Fibroblast of skin of scalp (primary cell): ENCODE data around the gene NDUFV1.

Experiments
- DNase-seq: peaks from one replicate; pipeline ENCODE4 v3.0.0-alpha.2; 2013

Gene NDUFV1

DNA sequence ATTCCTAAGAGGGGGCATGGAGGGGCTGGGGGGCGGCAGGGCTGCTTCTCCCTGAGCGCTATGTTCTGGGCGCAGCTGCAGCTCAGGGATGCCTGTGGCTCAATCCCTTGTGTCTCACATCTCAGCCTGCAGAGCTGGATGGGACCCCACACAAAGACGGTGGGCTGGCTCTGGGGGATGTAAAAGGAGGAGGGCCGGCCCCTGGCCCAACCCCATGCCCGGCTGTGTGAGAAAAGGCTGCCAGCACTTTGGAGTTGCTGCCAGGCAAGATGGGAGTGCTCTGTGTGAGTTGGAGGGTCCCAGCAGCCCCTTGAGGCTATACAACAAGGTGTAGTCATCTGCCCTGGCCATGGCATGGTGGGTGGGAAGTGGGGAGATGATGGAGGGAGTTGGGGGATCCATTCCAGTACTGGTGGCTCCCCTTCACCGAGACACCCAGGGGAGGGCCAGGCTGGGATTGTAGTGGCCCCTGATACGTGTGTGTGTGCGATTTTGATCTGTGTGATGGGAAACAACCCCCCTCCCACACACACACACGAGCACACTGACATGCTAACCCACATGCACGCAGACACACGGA lies 34.1 kb downstream of the NDUFV1 start:
- DNase-seq = no peak

DNA sequence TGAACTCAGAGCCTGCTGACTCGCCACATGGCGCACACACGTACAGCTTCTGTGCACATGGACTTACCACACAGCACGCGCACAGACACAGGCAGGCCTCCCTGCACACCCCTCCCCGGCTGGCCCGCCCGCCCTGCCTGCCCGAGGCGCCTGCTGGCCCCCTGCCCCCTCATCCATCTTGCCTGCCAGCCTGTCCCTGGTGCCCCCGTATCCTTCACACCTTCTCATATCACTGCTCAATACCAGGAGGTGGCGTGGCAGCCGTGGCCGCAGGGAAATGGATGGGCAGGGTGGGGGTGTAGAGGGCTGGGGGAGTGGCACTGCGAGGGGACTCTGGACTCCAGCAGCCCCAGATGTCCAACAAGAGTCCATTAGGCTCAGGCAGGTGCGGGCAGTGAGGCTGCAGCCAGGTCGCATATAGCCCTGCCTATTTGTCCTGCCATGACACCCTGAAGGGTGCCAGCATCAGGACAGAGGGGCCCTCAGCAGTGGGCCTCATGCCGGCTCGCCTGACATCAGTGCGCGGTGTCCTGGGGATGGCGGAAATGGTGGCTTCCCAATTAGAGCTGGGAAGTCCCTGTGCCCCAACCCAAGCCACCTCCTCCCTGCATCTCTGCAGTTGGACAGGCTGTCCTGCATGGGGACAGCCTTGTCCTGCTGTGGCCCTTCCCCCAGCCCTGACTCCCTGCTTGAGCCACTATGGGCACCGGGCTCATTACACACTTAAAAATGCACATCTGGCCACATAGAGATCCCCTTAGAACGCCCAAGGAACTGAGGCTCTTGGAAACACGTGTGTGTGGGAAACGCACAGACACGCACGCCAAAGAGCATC lies 34.8 kb downstream of the NDUFV1 start:
- DNase-seq = no peak

DNA sequence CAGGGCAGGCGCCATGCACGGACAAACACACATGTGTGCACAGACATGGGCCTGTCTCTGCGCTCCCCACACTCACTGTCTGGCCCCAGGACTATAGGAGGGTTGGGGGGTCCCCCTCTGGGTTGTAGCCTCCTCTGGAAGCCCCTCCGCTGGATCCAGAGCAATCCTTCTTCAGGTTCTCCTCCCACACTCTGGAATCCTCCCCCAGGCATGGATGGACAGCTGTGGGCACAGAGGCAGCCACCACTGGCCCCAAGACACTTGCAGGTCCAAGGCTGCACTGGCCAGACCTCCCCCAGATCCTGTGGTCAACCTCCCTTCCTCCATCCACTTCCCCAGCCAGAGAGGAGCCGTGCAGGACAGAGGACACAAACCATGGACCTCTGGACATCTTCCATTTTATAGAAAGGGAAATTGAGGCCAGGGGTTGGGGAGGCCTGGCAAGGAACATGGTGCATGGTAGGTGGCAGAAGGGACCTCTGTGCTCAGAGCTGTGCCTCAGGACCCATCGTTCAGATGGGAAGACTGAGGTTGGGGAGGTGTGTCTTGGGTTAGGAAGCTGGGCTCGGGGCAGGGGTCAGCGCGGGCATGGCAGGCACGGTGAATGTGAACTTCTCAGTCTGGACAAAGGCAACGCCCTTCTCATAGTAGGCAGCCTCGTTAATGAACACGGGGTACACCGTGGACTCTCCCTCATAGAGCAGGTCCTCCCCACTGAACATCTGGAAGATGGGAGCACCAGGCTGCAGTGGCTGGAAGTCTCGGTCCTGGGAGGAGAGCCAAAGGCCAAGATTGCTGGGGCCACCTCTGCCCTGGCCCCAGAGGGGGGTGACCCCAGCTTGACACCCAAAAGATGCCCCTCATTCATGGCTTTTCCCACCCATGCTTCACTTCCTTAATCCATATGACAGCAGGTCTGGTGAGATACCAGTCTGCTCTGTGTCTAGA lies 35.7 kb downstream of the NDUFV1 start:
- no peak for DNase-seq

DNA sequence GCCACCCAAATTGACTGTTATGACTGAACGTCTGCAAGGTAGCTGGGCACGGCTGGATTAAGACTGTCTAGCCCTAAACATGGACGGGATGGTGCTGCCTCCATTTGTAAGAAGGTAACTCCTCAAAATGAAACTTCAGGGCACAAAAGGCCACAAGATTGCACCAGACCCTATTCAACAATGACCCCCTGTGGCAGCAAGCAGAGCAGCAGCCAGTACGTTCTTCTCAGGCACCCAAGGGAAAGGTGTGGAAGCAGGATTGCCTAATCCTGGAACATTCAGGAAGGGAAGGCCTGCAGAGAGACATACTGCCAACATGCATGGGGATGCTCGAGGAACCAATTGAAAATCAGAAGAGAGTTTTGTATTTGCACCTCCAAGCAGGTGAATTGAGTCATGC lies 37.3 kb downstream of the NDUFV1 start:
- no peak for DNase-seq

DNA sequence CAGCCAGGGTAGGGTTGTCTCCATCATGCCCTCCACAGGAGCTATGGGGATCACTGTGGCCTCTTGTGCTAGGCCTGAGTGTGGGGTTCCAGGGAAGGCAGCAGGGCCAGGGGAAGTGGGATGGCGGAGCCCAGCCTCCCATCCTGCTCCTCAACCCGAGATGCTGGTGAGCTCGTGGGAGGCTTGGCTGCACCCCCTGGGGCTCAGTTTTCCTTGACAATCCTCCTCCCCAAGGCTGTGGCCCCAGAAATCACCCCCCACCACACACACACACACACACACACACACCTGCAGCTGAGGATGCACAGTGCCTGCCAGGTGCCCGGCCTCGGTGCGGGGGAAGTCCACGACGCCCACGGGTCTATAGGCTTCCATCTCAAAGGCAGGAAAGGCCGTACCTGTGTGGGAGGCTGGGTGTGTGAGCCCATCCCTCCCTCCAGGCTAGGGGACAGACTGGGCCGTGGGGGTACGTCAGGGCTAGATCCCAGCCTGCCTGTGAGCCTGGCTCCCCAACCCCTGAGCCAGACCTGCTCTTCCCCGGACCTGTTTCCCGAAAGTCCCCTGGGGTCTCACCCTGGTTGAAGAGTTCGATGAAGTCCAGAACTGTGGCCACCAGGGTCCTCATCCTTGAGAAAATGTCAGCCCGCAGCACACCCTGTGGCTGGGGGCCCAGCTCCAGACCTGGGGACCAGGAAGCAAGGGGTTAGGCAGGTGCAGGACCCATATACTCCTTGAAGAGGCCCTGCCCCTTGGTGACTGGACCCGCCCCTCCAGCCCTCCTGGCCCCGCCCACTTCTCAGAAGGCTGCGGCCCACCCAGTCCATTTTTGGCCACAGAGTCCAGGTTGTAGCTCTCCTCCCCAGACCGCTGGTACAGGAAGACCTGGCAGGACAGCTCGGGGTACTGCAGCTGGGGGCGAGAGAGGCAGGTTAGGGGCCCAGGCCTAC lies 38.0 kb downstream of the NDUFV1 start:
- no peak for DNase-seq

DNA sequence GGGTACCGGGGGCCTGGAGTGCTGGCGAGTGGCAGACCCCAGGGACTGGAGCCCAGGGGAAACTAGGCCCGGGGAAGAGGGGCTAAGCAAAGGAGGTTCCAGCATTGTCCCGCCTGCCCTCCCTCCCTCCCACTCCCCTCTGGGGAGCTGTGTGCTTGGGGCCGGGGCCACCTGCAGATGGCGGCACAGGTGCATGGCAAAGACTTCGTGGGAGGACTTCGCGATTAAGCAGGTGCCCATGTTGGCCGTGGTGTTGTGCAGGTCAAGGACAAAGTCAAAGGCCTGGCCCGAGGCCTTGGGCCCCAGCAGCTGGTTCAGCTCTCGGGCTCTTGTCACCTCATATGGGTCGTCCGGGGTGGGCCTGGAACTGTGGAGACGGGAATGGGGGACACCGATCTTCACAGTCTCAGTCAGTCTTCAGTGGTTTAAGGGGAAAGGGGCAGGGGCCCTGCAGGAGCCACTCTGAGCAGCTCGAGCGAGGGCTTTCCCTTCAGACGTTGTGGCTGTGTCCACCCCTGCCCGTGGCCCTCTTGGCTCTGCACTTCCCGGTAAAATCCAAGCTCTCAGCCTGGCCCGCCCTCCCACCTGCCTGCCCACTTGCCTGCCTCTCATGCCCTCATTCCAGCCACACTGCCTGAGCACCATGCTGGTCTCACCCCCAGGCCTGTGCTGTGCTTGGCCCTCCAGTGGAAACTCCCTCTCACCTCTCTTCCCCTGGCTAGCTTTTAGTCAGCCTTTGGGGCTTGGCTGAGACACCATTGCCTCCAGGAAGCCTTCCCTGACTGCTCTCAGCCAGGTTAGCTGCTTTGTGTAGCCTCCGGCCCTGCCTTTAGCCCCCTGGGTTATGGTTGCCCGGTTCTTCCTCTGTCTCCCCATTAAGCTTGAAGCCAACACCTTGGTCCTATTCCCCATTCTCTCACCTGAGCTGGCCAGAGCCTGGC lies 39.1 kb downstream of the NDUFV1 start:
- no peak for DNase-seq

DNA sequence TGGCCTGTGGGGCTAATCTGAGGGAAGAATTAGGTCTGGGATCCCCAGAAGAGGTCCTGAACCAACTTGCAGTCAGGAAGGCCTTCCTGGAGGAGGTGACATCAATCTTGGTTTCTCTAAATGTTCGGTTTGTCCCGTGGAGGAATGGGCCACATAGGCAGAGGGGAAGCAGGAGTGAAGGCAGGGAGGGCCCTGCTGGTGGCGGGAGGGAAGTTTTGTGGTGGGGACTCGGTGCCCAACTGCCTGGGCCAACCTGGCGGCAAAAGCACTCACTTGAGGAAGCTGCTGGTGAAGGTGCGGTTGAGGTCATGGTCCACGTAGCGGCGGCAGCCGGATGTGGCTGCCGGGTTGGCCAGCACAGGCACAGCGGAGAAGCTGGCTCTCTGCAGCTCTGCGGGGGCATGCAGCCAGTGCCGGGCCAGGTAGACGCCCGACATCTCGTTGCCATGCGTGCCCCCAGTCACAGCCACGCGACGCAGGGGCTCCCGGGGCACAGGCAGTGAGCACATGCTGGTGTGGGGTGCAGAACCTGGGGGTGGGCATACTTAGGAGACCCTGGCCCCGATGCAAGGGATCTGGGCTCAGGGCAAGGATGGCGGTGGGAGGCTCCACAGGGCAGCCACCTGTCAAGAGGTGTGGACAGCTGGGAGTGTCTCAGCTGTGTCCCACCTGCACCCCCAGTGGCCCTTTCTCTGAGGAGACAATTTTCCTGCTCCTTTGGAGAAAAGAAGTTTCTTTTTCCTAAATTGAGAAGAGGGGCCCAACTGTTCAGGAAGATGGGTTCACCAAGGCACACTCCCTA lies 40.0 kb downstream of the NDUFV1 start:
- DNase-seq = no peak

DNA sequence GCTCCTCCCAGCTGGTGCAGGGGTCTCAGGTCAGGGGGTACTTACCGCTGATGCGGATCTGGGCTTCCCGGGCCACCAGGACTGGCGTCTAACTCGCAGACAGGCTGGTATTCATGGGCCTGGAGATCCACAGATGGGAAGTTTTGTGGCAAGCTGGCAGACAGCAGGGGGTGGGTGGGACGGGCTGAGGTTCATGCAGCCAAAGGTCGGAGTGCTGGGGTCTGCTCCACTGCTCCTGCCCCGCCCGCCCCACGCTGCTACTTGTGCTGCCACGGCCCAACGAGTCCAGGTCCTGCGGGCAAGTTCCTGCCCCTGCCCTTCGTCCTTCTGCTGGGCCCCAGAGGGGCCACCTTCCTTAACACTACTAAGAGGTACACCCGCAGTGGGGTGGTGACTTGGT lies 40.7 kb downstream of the NDUFV1 start:
- no peak for DNase-seq

DNA sequence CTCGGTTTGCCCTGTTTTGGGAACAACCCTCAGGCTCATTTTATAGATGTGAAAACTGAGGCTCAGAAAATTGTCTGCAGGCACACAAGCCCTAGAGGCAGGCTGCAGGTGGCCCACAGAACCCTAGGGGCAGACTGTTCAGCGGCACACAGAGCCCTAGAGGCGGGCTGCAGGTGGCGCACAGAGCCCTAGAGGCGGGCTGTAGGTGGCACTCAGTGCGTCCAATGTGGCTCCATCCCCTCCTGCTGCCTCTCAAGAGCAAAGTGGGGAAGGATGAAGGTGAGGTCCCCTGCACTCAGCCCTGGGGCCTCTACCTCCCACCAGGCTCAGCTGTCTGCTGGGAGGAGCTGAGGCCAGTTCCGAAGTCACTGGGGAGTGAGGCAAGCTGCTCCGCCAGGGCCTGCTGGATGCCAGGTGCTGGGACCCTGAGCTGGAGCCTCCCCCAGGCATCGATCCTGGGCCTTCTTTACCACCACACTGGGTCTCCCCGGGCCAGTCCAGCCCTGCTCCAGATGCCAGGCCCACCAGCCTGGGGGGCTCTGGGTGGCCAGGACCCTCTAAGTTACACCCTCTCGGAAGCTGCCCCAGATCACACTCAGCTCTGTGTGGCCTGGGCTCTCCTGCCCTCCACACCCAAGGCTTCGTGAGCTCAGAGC lies 41.5 kb downstream of the NDUFV1 start:
- no peak for DNase-seq

DNA sequence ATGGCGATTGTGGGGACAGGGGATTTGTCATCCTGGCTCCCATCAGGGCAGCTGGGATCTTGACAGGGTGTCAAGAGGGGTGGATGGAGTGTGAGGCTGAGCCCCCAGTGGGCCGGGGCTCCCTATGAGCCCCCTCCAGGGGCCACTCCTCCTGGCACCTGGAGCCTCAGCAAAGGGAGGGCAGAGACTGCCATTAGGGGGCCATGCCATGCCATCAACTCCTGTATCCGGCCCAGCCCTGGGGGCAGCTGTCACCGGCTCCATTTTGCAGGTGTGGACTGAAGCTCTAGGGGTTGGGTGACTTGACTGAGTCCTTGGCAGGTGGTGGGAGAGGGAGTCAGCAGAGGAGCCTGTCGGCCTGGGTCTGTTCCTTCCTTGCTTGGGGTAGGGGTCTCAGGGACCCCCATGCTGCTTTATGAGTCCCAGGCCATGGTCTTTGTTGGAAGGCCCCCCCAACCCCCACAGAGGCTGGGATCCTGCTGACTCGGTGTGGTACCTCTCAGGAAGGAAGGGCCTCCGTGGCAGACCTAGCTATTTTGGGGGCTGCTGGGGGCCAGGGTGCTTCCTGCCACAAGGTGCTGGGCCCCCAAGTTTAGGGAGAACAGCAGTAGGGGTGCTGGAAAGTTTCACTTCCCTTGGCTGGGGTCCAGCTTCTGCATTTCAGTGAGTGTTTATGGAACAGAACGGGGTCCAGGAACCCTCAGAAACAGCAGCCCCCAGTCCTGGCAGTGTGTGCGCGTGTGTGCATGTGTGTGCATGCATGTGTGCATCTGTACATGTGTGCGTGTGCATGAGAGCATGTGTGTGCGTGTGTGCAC lies 42.3 kb downstream of the NDUFV1 start:
- DNase-seq = no peak

DNA sequence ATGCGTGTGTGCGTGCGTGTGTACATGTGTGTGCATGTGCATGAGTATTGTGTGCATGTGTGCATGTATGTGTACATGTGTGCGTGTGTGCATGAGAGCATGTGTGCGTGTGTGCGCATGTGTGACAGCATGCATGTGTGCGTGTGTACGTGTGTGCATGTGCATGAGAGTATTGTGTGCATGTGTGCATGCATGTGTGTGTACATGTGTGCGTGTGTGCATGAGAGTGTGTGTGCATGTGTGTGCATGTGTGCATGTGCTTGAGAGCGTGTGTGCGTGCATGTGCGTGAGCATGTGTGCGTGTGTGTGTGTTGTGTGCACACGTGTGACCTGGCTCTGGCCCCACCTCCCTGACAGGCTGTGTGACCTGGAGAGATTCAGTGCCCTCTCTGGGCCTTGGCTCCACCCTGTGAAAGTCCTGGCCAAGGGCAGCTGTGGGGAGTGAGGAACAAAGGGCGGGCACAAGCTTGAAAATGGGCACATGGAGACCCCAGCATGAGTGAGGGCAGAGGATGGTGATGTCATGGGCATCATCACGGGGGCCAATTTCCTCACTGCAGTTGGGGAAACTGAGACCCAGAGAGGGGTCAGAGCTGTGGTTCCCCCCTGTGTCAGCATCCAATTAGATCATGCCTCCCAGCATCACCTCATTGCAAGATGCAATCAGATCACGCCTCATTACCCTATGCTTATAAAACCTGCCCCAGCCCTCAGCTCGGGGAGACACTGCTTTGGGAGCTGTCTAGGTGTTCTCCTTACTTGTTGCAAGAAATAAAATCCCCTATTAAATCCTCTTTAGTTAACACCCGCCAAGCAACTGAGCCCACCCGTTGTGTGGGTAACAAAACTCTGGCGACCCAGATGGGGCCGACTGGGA lies 43.1 kb downstream of the NDUFV1 start:
- no peak for DNase-seq

DNA sequence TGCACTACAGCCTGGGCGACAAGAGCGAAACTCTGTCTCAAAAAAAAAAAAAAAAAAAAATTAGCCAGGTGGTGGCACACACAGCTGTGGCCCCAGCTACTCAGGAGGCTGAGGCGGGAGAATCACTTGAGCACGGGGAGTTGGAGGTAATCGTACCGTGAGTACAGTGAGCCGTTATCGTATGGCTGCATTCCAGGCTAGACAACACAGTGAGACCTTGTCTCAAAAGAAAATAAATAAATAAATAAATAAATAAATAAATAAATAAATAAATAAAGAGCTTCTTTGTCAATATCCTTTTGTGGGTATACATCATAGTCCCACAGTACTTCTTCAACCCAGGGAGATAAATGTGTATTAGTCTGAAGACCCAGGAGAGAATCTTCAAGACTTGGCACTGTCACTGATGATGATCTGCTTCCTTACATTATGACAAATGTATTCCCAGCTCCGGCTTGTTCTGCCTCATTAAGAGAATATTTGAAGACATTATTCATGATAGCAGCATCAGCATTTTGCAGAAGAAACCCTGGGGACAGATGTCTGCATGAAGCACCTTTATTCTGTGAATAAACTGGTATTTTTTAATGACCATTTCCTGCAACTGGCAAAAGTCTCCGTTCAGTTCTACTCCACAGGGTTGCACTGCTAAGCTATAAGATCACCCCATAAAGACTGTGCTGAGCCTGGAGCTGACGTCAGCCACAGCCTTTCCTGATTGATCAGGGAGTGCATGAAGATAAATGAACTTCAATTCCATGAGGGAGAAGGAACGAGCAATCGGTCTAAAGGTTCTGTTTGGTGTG lies 45.4 kb downstream of the NDUFV1 start:
- DNase-seq = no peak

DNA sequence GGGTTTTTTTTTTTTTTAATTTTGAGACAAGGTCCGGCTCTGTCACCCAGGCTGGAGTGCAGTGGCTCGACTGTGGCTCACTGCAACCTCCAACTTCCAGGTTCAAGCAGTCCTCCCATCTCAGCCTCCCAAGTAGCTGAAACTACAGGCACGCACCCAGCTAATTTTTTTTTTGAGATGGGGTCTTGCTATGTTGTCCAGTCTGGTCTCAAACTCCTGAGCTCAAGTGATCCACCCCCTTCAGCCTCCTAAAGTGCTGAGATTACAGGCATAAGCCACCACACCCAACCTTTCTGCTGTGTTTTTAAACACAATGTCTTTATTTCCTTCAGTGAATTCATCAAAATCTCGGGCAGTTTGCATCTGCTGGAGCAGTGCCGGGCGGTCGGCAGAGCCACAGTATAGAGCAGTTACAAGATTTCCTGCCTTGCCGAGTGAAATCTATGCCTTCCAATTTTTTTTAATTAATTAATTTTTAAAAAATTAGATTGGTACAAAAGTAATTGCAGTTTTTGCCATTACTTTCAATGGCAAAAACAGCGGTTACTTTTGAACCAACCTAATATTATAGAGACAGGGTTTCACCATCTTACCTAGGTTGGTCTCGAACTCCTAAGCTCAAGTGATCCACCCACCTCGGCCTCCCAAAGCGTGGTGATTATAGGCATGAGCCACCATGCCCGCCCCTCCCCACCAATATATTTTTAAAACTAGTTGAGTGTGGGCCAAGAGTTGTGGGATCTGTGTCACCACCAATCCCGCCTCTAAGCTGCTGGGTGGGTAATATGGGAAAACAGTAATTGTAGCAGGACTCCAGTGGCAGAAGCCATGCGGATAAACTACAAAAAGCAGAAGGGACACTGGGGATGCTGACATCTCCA lies 46.5 kb downstream of the NDUFV1 start:
- no peak for DNase-seq

DNA sequence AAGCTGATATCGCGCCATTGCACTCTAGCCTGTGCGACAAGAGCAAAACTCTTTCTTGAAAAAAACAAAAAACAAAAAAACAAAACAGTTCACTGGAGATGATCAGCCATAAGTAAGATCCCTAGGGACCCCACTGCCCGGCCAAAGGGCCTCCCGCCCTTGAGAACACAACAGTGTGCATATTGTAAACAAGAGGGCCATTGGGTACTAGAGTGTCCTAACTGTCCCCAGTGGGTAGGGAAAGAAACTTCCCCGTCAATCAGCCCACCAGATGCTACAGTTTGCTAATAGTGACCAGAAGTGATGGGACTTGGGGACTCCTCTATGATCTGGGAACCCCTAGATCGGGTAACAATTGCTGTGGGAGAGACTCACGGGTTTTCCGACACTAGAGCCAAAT lies 47.5 kb downstream of the NDUFV1 start:
- DNase-seq = no peak

DNA sequence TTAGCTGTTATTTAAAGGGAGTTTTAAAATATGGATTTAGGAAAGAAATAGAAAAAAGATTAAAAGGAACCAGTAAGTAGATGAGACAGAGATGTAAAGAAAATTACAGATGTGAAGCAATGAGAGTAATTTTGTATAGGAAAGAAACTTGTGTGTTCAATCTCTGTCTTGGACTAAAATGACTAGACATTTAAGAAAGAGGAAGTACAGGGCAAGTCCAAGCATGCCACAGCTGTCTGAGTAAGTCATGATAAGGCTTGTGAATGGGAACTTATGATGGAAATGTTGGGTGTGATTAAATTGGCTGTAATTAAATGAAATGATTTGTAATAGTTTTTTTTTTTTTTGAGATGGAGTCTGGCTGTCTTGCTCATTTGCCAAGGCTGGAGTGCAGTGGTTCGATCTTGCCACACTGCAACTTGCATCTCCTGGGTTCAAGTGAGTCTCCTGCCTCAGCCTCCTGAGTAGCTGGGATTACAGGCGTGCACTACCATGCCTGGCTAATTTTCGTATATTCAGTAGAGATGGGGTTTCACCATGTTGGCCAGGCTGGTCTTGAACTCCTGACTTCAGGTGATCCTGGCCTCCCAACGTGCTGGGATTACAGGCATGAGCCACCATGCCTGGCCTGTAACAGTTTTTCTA lies 49.7 kb downstream of the NDUFV1 start:
- DNase-seq = no peak
